Measurements from ENCODE around the gene ATP6V1G2.

DNA sequence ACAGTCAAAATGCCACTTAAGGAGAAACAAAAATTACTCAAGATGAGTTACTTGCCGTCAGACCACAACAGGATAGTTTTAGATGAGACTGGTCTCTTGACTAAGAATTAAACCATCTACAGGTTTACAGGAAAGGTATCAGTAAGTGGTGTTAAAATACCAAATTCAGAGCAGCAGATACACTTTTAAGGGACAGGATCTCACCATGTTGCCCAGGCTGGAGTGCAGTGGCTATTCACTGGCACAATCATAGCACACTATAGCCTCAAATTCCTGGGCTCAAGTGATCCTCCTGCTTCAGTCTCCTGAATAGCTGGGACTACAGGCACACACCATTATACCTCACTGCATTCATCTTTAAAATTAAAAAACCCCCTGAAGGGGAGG is 13.0 kb downstream of the ATP6V1G2 start:
- TF ChIP-seq CTCF (conservative IDR thresholded peaks at IDR 0.05; ENCODE audit: low read depth, low read length) (no peak), POLR2A (IDR thresholded peaks at IDR 0.05; ENCODE audit: low read depth, low read length) (no peak), NFE2L2 (IDR thresholded peaks at IDR 0.05; ENCODE audit: low read depth, low read length) (no peak)
